NCI-H2227 treated with DMSO at 0.1 percent for 48 hours (cell line): Measurements from ENCODE around the gene SVOPL.

Experiments
- DNase-seq: peaks from one replicate; lab custom pipeline; 2025; lab: John Stamatoyannopoulos, UW

SVOPL gene

GRCh38 chr7:138606236-138606635, 94.9 kb downstream of the SVOPL start:
- DNase-seq: no peak

GRCh38 chr7:138603549-138604318, 97.4 kb downstream of the SVOPL start:
- no peak for DNase-seq

GRCh38 chr7:138602451-138602850, 98.7 kb downstream of the SVOPL start:
- no peak for DNase-seq

GRCh38 chr7:138595454-138595853, 105.7 kb downstream of the SVOPL start:
- DNase-seq: no peak

GRCh38 chr7:138590154-138590553, 111.0 kb downstream of the SVOPL start:
- no peak for DNase-seq

- no peak for DNase-seq
These were observed 112.2 kb downstream of the SVOPL start for GRCh38 chr7:138588986-138589385.

GRCh38 chr7:138587485-138587884, 113.7 kb downstream of the SVOPL start:
- DNase-seq: no peak

- DNase-seq: no peak
These were observed 115.7 kb downstream of the SVOPL start for GRCh38 chr7:138585283-138585993.

- DNase-seq: no peak
These were observed 116.5 kb downstream of the SVOPL start for GRCh38 chr7:138584696-138585095.

- DNase-seq: no peak
These were observed 116.9 kb downstream of the SVOPL start for GRCh38 chr7:138584283-138584682.

- no peak for DNase-seq
These were observed 120.1 kb downstream of the SVOPL start for GRCh38 chr7:138581065-138581464.

GRCh38 chr7:138579671-138580070, 121.5 kb downstream of the SVOPL start:
- DNase-seq: no peak

- no peak for DNase-seq
These were observed 122.0 kb downstream of the SVOPL start for GRCh38 chr7:138579136-138579535.

- DNase-seq: no peak
These were observed 125.2 kb downstream of the SVOPL start for GRCh38 chr7:138575897-138576428.

- DNase-seq: no peak
These were observed 127.4 kb downstream of the SVOPL start for GRCh38 chr7:138573741-138574140.

- no peak for DNase-seq
These were observed 130.4 kb downstream of the SVOPL start for GRCh38 chr7:138570715-138571114.

GRCh38 chr7:138569418-138569817, 131.7 kb downstream of the SVOPL start:
- DNase-seq: no peak

- DNase-seq: no peak
These were observed 132.5 kb downstream of the SVOPL start for GRCh38 chr7:138568655-138569054.

- DNase-seq: no peak
These were observed 135.6 kb downstream of the SVOPL start for GRCh38 chr7:138565451-138566114.

- no peak for DNase-seq
These were observed 136.1 kb downstream of the SVOPL start for GRCh38 chr7:138565071-138565450.

- DNase-seq: no peak
These were observed 136.8 kb downstream of the SVOPL start for GRCh38 chr7:138564365-138564764.

- no peak for DNase-seq
These were observed 137.4 kb downstream of the SVOPL start for GRCh38 chr7:138563808-138564207.

GRCh38 chr7:138559448-138559847, 141.7 kb downstream of the SVOPL start:
- DNase-seq: no peak
